ENCODE data around the gene RAP1GAP. TPM values are rescaled to one million over a fixed set of nuclear protein-coding genes. Genes with fewer than 3 reads are reported as not detected.

RAP1GAP gene
- total RNA-seq, 2 experiments from 2014 or later, result not detected

- no peak for DNase-seq (ENCODE audit: low spot score)
- Histone ChIP-seq H3K4me3 (ENCODE audit: low read depth, low read length, poor library complexity, severe bottlenecking) (no peak overlapping the region), H3K9me3 (ENCODE audit: low read length) (no peaks in the 10 kb centered on the region), H3K79me2 (ENCODE audit: insufficient read depth, low read depth, low read length) (no peaks in the 10 kb centered on the region), H4K20me1 (ENCODE audit: insufficient read depth, low read length) (no peaks in the 10 kb centered on the region), H3K4me2 (ENCODE audit: low read length) (no peak overlapping the region), H3K4me1 (ENCODE audit: insufficient read depth, low read length, poor library complexity, severe bottlenecking) (peaks cover 6% of the 10 kb centered on the region), H3K36me3 (ENCODE audit: insufficient read depth, low read length) (no peaks in the 10 kb centered on the region), H2AFZ (ENCODE audit: low read length) (no peak overlapping the region), H3K27ac (ENCODE audit: low read depth, low read length, poor library complexity, severe bottlenecking) (no peak overlapping the region), H3K9me2 (ENCODE audit: insufficient read depth, low read length) (no peaks in the 10 kb centered on the region)
- no TSS peak for BruUV-seq (replicated peaks)
- ChIA-PET POLR2A (no interaction called here), CTCF (ENCODE audit: unreplicated experiment) (no interaction called here)
- TF ChIP-seq CTCF (conservative IDR thresholded peaks at IDR 0.05; ENCODE audit: low read length), result no peak
- TF ChIP-seq EZH2phosphoT487 (IDR thresholded peaks at IDR 0.05; ENCODE audit: borderline replicate concordance, low read depth, low read length), result no peak
- intact Hi-C loops (cut with micrococcal nuclease; ENCODE audit: unreplicated experiment), result no loop called here
These were observed 60.4 kb downstream of the RAP1GAP start for GRCh38 chr1:21608798-21609197.

GRCh38 chr1:21607549-21608529, 61.3 kb downstream of the RAP1GAP start:
- H3K4me1 ChIP-seq (ENCODE audit: insufficient read depth, low read length, poor library complexity, severe bottlenecking), result peaks cover 6% of the 10 kb centered on the region
- DNase-seq (ENCODE audit: low spot score), result peak; percentile 78
- no peaks in the 10 kb centered on the region for H3K9me2 ChIP-seq (ENCODE audit: insufficient read depth, low read length)
- H3K9me3 ChIP-seq (ENCODE audit: low read length), result no peaks in the 10 kb centered on the region
- intact Hi-C loops (cut with micrococcal nuclease; ENCODE audit: unreplicated experiment), result no loop called here
- no peaks in the 10 kb centered on the region for H3K79me2 ChIP-seq (ENCODE audit: insufficient read depth, low read depth, low read length)
- H3K4me2 ChIP-seq (ENCODE audit: low read length), result peak overlapping the region; percentile 51
- TF ChIP-seq CTCF (conservative IDR thresholded peaks at IDR 0.05; ENCODE audit: low read length) (no peak), EZH2phosphoT487 (IDR thresholded peaks at IDR 0.05; ENCODE audit: borderline replicate concordance, low read depth, low read length) (no peak)
- ChIA-PET POLR2A (no interaction called here), CTCF (ENCODE audit: unreplicated experiment) (no interaction called here)
- no peaks in the 10 kb centered on the region for H4K20me1 ChIP-seq (ENCODE audit: insufficient read depth, low read length)
- H2AFZ ChIP-seq (ENCODE audit: low read length), result peak overlapping the region; percentile 56; the same call in 1 of the 2 replicates
- no TSS peak for BruUV-seq (replicated peaks)
- no peak overlapping the region for H3K27ac ChIP-seq (ENCODE audit: low read depth, low read length, poor library complexity, severe bottlenecking)
- H3K4me3 ChIP-seq (ENCODE audit: low read depth, low read length, poor library complexity, severe bottlenecking), result peak overlapping the region; percentile 19
- H3K36me3 ChIP-seq (ENCODE audit: insufficient read depth, low read length), result no peaks in the 10 kb centered on the region
